SK-MEL-5 (cell line): ENCODE measurements around the gene ZNF407. TPM values are rescaled to one million over a fixed set of nuclear protein-coding genes. Genes with fewer than 3 reads are reported as not detected.

Source experiments
- DNase-seq: peaks from one replicate; pipeline ENCODE4 v3.0.0-alpha.2; 2016; ENCODE audit warnings: low read depth, low spot score
- in situ Hi-C: cut with HindIII; loops from 2 replicates; pipeline ENCODE4 v1.10.0; 2016; ENCODE audit warnings: low sequenced_read_pairs, high pct_unique_total_duplicates, low pct_unique_long_range_greater_than_20kb
- total RNA-seq: library from RNA; depleted of rRNA; stranded (reverse); fragments of >200 nt; shearing (Covaris generic); gene quantifications from 2 replicates; pipeline ENCODE4 v1.2.3, GENCODE V29; 2014

ZNF407 gene
- total RNA-seq, 1 experiment from 2014 or later, result 9.1 TPM

GRCh38 chr18:75104483-75104882 lies 506.8 kb downstream of the ZNF407 start:
- in situ Hi-C loops, result no loop called here
- no peak for DNase-seq

GRCh38 chr18:75105551-75106254 lies 508.0 kb downstream of the ZNF407 start:
- DNase-seq, result no peak
- in situ Hi-C loops, result no loop called here

- no peak for DNase-seq
- in situ Hi-C loops, result no loop called here
Measured at GRCh38 chr18:75106746-75107145, 509.1 kb downstream of the ZNF407 start.

GRCh38 chr18:75107196-75107930 lies 509.7 kb downstream of the ZNF407 start:
- DNase-seq, result no peak
- in situ Hi-C loops, result no loop called here

- in situ Hi-C loops, result no loop called here
- no peak for DNase-seq
Measured at GRCh38 chr18:75107931-75108276, 510.2 kb downstream of the ZNF407 start.

GRCh38 chr18:75108579-75109318 lies 511.1 kb downstream of the ZNF407 start:
- no peak for DNase-seq
- in situ Hi-C loops, result no loop called here

GRCh38 chr18:75109319-75109691 lies 511.6 kb downstream of the ZNF407 start:
- DNase-seq, result no peak
- in situ Hi-C loops, result no loop called here

- no peak for DNase-seq
- in situ Hi-C loops, result no loop called here
Measured at GRCh38 chr18:75109819-75110218, 512.1 kb downstream of the ZNF407 start.

- DNase-seq, result no peak
- in situ Hi-C loops, result no loop called here
Measured at GRCh38 chr18:75110311-75110710, 512.6 kb downstream of the ZNF407 start.

- DNase-seq, result no peak
- in situ Hi-C loops, result no loop called here
Measured at GRCh38 chr18:75110846-75111415, 513.3 kb downstream of the ZNF407 start.

- no peak for DNase-seq
- in situ Hi-C loops, result no loop called here
Measured at GRCh38 chr18:75111760-75112159, 514.1 kb downstream of the ZNF407 start.

GRCh38 chr18:75112186-75113096 lies 514.8 kb downstream of the ZNF407 start:
- no peak for DNase-seq
- in situ Hi-C loops, result no loop called here

- in situ Hi-C loops, result no loop called here
- no peak for DNase-seq
Measured at GRCh38 chr18:75113455-75113854, 515.8 kb downstream of the ZNF407 start.

- no peak for DNase-seq
- in situ Hi-C loops, result no loop called here
Measured at GRCh38 chr18:75114231-75114764, 516.6 kb downstream of the ZNF407 start.
